GM18867 (cell line): ENCODE data around the gene GATA3.
A peak's percentile ranks its signal among the peaks of the same experiment; 100 is the strongest.

Experiments
- ATAC-seq: cut with Tn5 transposase; IDR thresholded peaks from one replicate; pipeline ENCODE4 v1.9.1; 2021; ENCODE audit warnings: mild to moderate bottlenecking, moderate library complexity; ENCODE audit not compliant: unreplicated experiment

Gene GATA3

GRCh38 chr10:8050556-8051108 lies 3.9 kb upstream of the GATA3 start:
- ATAC-seq: no peak

GRCh38 chr10:8051109-8051821 lies 3.2 kb upstream of the GATA3 start:
- no peak for ATAC-seq

- no peak for ATAC-seq
Observed at GRCh38 chr10:8051851-8052257, 2.6 kb upstream of the GATA3 start.

- no peak for ATAC-seq
Observed at GRCh38 chr10:8052341-8052955, 2.0 kb upstream of the GATA3 start.

GRCh38 chr10:8052956-8053445 lies 1.5 kb upstream of the GATA3 start:
- ATAC-seq: no peak

- peak; percentile 83 for ATAC-seq
Observed at GRCh38 chr10:8053446-8054243, 843 bp upstream of the GATA3 start.

GRCh38 chr10:8054244-8054493 lies 319 bp upstream of the GATA3 start:
- peak; percentile 19 for ATAC-seq

GRCh38 chr10:8055420-8056349 lies 1.2 kb downstream of the GATA3 start:
- no peak for ATAC-seq

GRCh38 chr10:8056378-8056777 lies 1.9 kb downstream of the GATA3 start:
- ATAC-seq: no peak

GRCh38 chr10:8056871-8057331 lies 2.4 kb downstream of the GATA3 start:
- ATAC-seq: peak; percentile 30

GRCh38 chr10:8057636-8058273 lies 3.3 kb downstream of the GATA3 start:
- ATAC-seq: no peak

- no peak for ATAC-seq
Observed at GRCh38 chr10:8058274-8059111, 4.0 kb downstream of the GATA3 start.

- ATAC-seq: no peak
Observed at GRCh38 chr10:8059191-8059936, 4.9 kb downstream of the GATA3 start.

- ATAC-seq: peak; percentile 51
Observed at GRCh38 chr10:8060010-8060703, 5.7 kb downstream of the GATA3 start.

GRCh38 chr10:8060704-8061121 lies 6.2 kb downstream of the GATA3 start:
- no peak for ATAC-seq

- no peak for ATAC-seq
Observed at GRCh38 chr10:8061274-8062211, 7.1 kb downstream of the GATA3 start.
